Smooth muscle cell (in vitro differentiated cells): ENCODE measurements around the gene RASL10A. TPM values are rescaled to one million over a fixed set of nuclear protein-coding genes. Genes with fewer than 3 reads are reported as not detected.

ENCODE experiments used
- DNase-seq: peaks from one replicate; lab custom pipeline; 2025; ENCODE audit not compliant: unreplicated experiment; lab: John Stamatoyannopoulos, UW
- H2AFZ ChIP-seq: fragments of 200-600 bp; sonication (generic); 2 replicates; pipeline ENCODE4 v1.6.0; 2016; ENCODE audit warnings: antibody characterized with exemption, low read depth, mild to moderate bottlenecking
- H3F3A ChIP-seq: fragments of 200-600 bp; sonication (generic); 2 replicates; pipeline ENCODE4 v1.6.0; 2017; ENCODE audit warnings: antibody characterized with exemption, low read depth
- H3K27ac ChIP-seq: fragments of 200-600 bp; sonication (generic); 2 replicates; pipeline ENCODE4 v1.5.1; 2016; ENCODE audit warnings: low read depth, mild to moderate bottlenecking
- H3K27me3 ChIP-seq: fragments of 200-600 bp; sonication (generic); 2 replicates; pipeline ENCODE4 v1.6.1; 2016; ENCODE audit warnings: low read depth, mild to moderate bottlenecking
- H3K36me3 ChIP-seq: fragments of 200-600 bp; sonication (generic); 2 replicates; pipeline ENCODE4 v1.5.1; 2016; ENCODE audit warnings: low read depth
- H3K4me1 ChIP-seq: fragments of 200-600 bp; sonication (generic); 2 replicates; pipeline ENCODE4 v1.5.1; 2016; ENCODE audit warnings: low read depth
- H3K4me2 ChIP-seq: fragments of 200-600 bp; sonication (generic); 2 replicates; pipeline ENCODE4 v1.6.0; 2016; ENCODE audit warnings: mild to moderate bottlenecking
- H3K4me3 ChIP-seq: fragments of 200-600 bp; sonication (generic); 2 replicates; pipeline ENCODE4 v1.5.1; 2016; ENCODE audit warnings: mild to moderate bottlenecking
- H3K79me2 ChIP-seq: fragments of 200-600 bp; sonication (generic); 2 replicates; pipeline ENCODE4 v1.6.0; 2016; ENCODE audit warnings: low read depth, mild to moderate bottlenecking
- H3K9ac ChIP-seq: fragments of 200-600 bp; sonication (generic); 2 replicates; pipeline ENCODE4 v1.6.0; 2016; ENCODE audit warnings: low read depth
- H3K9me3 ChIP-seq: fragments of 200-600 bp; sonication (generic); replicated peaks from 2 replicates; pipeline ENCODE4 v1.5.1; 2016; ENCODE audit warnings: low read depth
- H4K20me1 ChIP-seq: fragments of 200-600 bp; sonication (generic); 2 replicates; pipeline ENCODE4 v1.6.0; 2016; ENCODE audit warnings: low read depth
- CTCF ChIP-seq: fragments of 200-600 bp; sonication (generic); IDR thresholded peaks from 2 replicates; pipeline ENCODE4 v1.5.1; 2017; ENCODE audit warnings: borderline replicate concordance, mild to moderate bottlenecking, antibody characterized with exemption; ENCODE audit not compliant: insufficient read depth, poor library complexity, severe bottlenecking
- WGBS: methylation state at CpG from one replicate; pipeline ENCODE4 v1.1.7; 2016; ENCODE audit warnings: low lambda C conversion rate; 5-methylcytosine and 5-hydroxymethylcytosine counted together
- polyA plus RNA-seq: library from polyadenylated mRNA; unstranded; fragments of >200 nt; fragmentation: Nextera tagmentation; extraction: Ambion mirVana; gene quantifications from 2 replicates; pipeline ENCODE4 v1.2.1, GENCODE V29; 2016
- total RNA-seq: library from RNA; depleted of rRNA; stranded (reverse); fragments of >200 nt; gene quantifications from 2 replicates; pipeline ENCODE4 v1.2.3, GENCODE V29; 2014

RASL10A gene
- total and polyA plus RNA-seq, 2 experiments from 2014 or later, result not detected

GRCh38 chr22:29353286-29353685 is 37.8 kb upstream of the RASL10A start:
- Histone ChIP-seq H2AFZ (no peak overlapping the region), H3K4me1 (no peaks in the 10 kb centered on the region), H3K4me2 (no peak overlapping the region), H4K20me1 (no peaks in the 10 kb centered on the region), H3K79me2 (no peaks in the 10 kb centered on the region), H3K9ac (no peak overlapping the region), H3K27me3 (no peaks in the 10 kb centered on the region), H3K9me3 (no peaks in the 10 kb centered on the region), H3K27ac (no peak overlapping the region), H3F3A (no peaks in the 10 kb centered on the region), H3K36me3 (no peaks in the 10 kb centered on the region), H3K4me3 (no peak overlapping the region)
- no peak for TF ChIP-seq CTCF
- 98% methylated on average over 11 of the region's 11 CpGs for WGBS
- no peak for DNase-seq

- H3F3A ChIP-seq, result no peaks in the 10 kb centered on the region
- H2AFZ ChIP-seq, result no peak overlapping the region
- peaks cover under 1% of the 10 kb centered on the region for H3K36me3 ChIP-seq
- TF ChIP-seq CTCF, result no peak
- no peaks in the 10 kb centered on the region for H3K79me2 ChIP-seq
- H3K27ac ChIP-seq, result no peak overlapping the region
- no peak overlapping the region for H3K4me2 ChIP-seq
- 90% methylated on average over 9 of the region's 9 CpGs for WGBS
- H4K20me1 ChIP-seq, result no peaks in the 10 kb centered on the region
- no peaks in the 10 kb centered on the region for H3K27me3 ChIP-seq
- H3K9me3 ChIP-seq, result no peaks in the 10 kb centered on the region
- no peak for DNase-seq
- no peaks in the 10 kb centered on the region for H3K4me1 ChIP-seq
- no peak overlapping the region for H3K4me3 ChIP-seq
- no peak overlapping the region for H3K9ac ChIP-seq
These were observed 37.3 kb upstream of the RASL10A start for GRCh38 chr22:29352778-29353177.

- Histone ChIP-seq H3K4me3 (no peak overlapping the region), H3K9ac (no peak overlapping the region), H3K36me3 (peaks cover 9% of the 10 kb centered on the region), H3K27ac (no peak overlapping the region), H3K9me3 (no peaks in the 10 kb centered on the region), H3K27me3 (no peaks in the 10 kb centered on the region), H3K4me1 (no peaks in the 10 kb centered on the region), H3K79me2 (no peaks in the 10 kb centered on the region), H3K4me2 (no peak overlapping the region), H4K20me1 (no peaks in the 10 kb centered on the region), H3F3A (no peaks in the 10 kb centered on the region), H2AFZ (no peak overlapping the region)
- no peak for TF ChIP-seq CTCF
- WGBS, result 88% methylated on average over 9 of the region's 9 CpGs
- DNase-seq, result no peak
These were observed 36.4 kb upstream of the RASL10A start for GRCh38 chr22:29351891-29352290.

- no peaks in the 10 kb centered on the region for H3K4me1 ChIP-seq
- H3K27ac ChIP-seq, result no peak overlapping the region
- no peaks in the 10 kb centered on the region for H3K79me2 ChIP-seq
- no peak overlapping the region for H2AFZ ChIP-seq
- no peaks in the 10 kb centered on the region for H3K9me3 ChIP-seq
- H3K9ac ChIP-seq, result no peak overlapping the region
- H3K4me3 ChIP-seq, result no peak overlapping the region
- peaks cover 9% of the 10 kb centered on the region for H3K36me3 ChIP-seq
- no peak for TF ChIP-seq CTCF
- no peaks in the 10 kb centered on the region for H3K27me3 ChIP-seq
- H3K4me2 ChIP-seq, result no peak overlapping the region
- no peaks in the 10 kb centered on the region for H4K20me1 ChIP-seq
- WGBS, result 96% methylated on average over 6 of the region's 6 CpGs
- no peak for DNase-seq
- H3F3A ChIP-seq, result no peaks in the 10 kb centered on the region
These were observed 35.5 kb upstream of the RASL10A start for GRCh38 chr22:29351042-29351441.
